ENCODE results near the gene SHISA6. TPM values are rescaled to one million over a fixed set of nuclear protein-coding genes. Genes with fewer than 3 reads are reported as not detected.

Gene SHISA6
- total and polyA plus RNA-seq, 4 donors = not detected

GRCh38 chr17:11330006-11330405, 89.0 kb downstream of the SHISA6 start:
- no peaks in the 10 kb centered on the region for H3K36me3 ChIP-seq (ENCODE audit: control insufficient read depth in 4 of 4, insufficient read depth in 3 of 4, low read depth in 1 of 4, low read length in 3 of 4)
- H3K9me3 ChIP-seq (ENCODE audit: control insufficient read depth in 4 of 4, low read length in 3 of 4) = no peaks in the 10 kb centered on the region
- peaks cover 0 to 6% (median 3%) of the 10 kb centered on the region in 4 donors for H3K27me3 ChIP-seq (ENCODE audit: control insufficient read depth in 4 of 4, insufficient read depth in 4 of 4, low read length in 3 of 4)
- H3K4me1 ChIP-seq (ENCODE audit: control insufficient read depth in 4 of 4, insufficient read depth in 4 of 4, low read length in 3 of 4) = no peaks in the 10 kb centered on the region
- no peak overlapping the region for H3K4me3 ChIP-seq (ENCODE audit: low read depth in 1 of 3, low read length in 3 of 3)
- no peak overlapping the region for H3K27ac ChIP-seq (ENCODE audit: low read depth in 1 of 2, low read length in 2 of 2)
- no peak for DNase-seq (ENCODE audit: low spot score)
- no peak overlapping the region for H3K9ac ChIP-seq (ENCODE audit: low read depth in 1 of 2, low read length in 2 of 2)
- WGBS = 72% methylated on average over 4 of the region's 4 CpGs
- TF ChIP-seq MAX (IDR thresholded peaks at IDR 0.05) (no peak), FOXA1 (IDR thresholded peaks at IDR 0.05) (no peak), NR2F2 (IDR thresholded peaks at IDR 0.05) (no peak), JUND (IDR thresholded peaks at IDR 0.05) (no peak), YY1 (IDR thresholded peaks at IDR 0.05) (no peak), TAF1 (conservative IDR thresholded peaks at IDR 0.05) (no peak), FOXA2 (IDR thresholded peaks at IDR 0.05) (no peak), ZBTB33 (IDR thresholded peaks at IDR 0.05) (no peak), REST (IDR thresholded peaks at IDR 0.05) (no peak)

- Histone ChIP-seq H3K36me3 (ENCODE audit: control insufficient read depth in 4 of 4, insufficient read depth in 3 of 4, low read depth in 1 of 4, low read length in 3 of 4) (no peaks in the 10 kb centered on the region), H3K4me1 (ENCODE audit: control insufficient read depth in 4 of 4, insufficient read depth in 4 of 4, low read length in 3 of 4) (no peaks in the 10 kb centered on the region), H3K9me3 (ENCODE audit: control insufficient read depth in 4 of 4, low read length in 3 of 4) (no peaks in the 10 kb centered on the region), H3K9ac (ENCODE audit: low read depth in 1 of 2, low read length in 2 of 2) (no peak overlapping the region), H3K27ac (ENCODE audit: low read depth in 1 of 2, low read length in 2 of 2) (no peak overlapping the region), H3K27me3 (ENCODE audit: control insufficient read depth in 4 of 4, insufficient read depth in 4 of 4, low read length in 3 of 4) (peaks cover 0 to 6% (median 3%) of the 10 kb centered on the region in 4 donors), H3K4me3 (ENCODE audit: low read depth in 1 of 3, low read length in 3 of 3) (no peak overlapping the region)
- DNase-seq (ENCODE audit: low spot score) = no peak
- TF ChIP-seq HNF4G (IDR thresholded peaks at IDR 0.05) = no peak
- no peak for TF ChIP-seq ZBTB33 (IDR thresholded peaks at IDR 0.05)
- no peak for TF ChIP-seq RAD21 (IDR thresholded peaks at IDR 0.05)
- no peak for TF ChIP-seq FOXA1 (IDR thresholded peaks at IDR 0.05)
- TF ChIP-seq EGR1 (IDR thresholded peaks at IDR 0.05; ENCODE audit: low read depth in 2 of 2) = no peak
- no peak for TF ChIP-seq JUND (IDR thresholded peaks at IDR 0.05)
- TF ChIP-seq MAX (IDR thresholded peaks at IDR 0.05) = no peak
- TF ChIP-seq GABPA (IDR thresholded peaks at IDR 0.05 in 1 of 2, conservative IDR thresholded peaks at IDR 0.05 in 1 of 2) = no peak
- no peak for TF ChIP-seq HNF4A (conservative IDR thresholded peaks at IDR 0.05)
- TF ChIP-seq SP1 (IDR thresholded peaks at IDR 0.05) = no peak
- 23% methylated on average over 8 of the region's 8 CpGs for WGBS
Measured at GRCh38 chr17:11330826-11331225, 89.8 kb downstream of the SHISA6 start.

Measured in liver (tissue), 9 donors.